NCI-H187 (cell line): ENCODE results near the gene ADAMTSL1.

Experiments
- DNase-seq, 2 experiments: peaks; one replicate each; lab custom pipeline; 2025; lab: John Stamatoyannopoulos, UW

Gene ADAMTSL1

DNA sequence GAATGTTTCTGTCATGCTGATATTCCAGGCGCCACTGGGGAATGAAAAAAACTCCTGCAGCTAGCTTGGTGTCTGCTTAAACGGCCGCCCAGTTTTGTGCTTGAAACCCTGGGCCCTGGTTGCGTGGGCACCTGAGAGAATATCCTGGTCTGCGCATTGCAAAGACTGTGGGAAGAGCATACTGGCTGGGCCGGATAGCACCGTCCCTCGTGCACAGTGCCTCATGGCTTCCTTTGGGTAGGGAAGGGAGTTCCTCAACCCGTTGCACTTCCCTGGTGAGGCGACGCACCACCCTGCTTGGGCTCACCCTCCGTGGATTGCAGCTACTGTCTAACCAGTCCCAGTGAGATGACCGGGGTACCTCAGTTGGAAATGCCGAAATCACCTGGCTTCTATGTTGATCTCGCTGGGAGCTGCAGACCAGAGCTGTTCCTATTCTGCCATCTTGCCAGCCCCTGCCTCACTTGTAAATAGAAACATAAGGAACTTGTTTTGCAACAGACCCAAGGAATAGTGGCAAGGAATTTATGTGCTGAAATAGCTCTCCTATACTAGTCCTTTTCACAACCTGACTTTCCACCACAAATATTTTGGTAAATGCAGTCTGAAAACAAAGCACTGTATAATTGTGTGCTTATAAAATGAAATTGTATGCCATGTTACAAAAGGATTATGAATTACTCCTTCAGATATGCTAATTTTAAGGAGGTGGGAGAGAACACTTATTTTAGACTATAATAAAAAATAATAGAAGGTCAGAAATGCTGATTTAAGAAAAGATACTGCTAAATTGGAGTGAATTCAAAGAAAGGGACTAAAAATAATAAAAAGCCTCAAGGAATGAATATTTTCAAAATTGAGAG, 90.3 kb downstream of the ADAMTSL1 start:
- no peak for DNase-seq

DNA sequence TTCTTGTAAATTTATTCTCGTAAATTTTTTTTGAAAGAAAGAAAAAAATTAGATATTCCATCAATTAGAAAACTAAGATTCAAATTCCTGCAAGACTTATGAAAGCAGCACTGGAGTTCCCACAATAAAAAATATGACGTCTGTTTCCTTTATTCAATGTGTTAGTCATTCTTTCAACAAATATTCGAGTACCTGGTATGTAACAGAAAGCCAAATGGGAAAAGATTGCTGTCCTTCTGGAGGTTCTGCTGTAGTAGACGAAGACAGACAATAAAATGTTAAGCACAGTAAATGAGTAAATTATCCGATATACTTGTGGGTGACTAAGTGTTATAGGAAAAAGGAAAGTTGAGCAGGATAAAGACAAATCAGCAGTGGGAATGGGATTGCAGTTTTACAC, 92.2 kb downstream of the ADAMTSL1 start:
- no peak for DNase-seq

GRCh38 chr9:18568973-18569372, 95.0 kb downstream of the ADAMTSL1 start:
- no peak for DNase-seq

- no peak for DNase-seq
Measured at GRCh38 chr9:18569941-18570630, 96.1 kb downstream of the ADAMTSL1 start.

DNA sequence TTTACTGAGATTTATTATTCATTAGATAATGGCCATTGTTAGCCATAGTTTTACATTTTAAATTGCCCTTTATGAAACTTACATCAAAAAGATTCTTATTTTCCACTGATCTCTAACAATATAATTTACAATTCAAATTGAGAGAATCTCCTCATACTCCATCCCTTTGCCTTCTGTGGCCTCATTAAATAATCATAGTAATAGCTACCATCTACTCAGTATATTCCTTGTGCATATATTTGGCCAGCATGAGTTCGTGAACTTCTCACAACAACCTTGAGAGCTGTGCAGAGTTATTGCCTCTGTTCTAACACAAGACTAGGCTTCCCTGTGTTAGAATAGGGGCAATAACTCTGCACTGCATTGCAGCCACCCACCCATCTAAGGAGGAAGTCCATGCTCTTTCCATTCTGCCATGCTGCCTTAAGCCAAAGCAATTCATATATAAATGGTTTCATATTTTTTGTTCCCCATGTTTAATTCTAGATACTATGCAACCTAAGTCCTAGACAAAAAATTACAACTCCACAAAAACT, 99.1 kb downstream of the ADAMTSL1 start:
- DNase-seq, result no peak

GRCh38 chr9:18575686-18576085, 101.7 kb downstream of the ADAMTSL1 start:
- no peak for DNase-seq

DNA sequence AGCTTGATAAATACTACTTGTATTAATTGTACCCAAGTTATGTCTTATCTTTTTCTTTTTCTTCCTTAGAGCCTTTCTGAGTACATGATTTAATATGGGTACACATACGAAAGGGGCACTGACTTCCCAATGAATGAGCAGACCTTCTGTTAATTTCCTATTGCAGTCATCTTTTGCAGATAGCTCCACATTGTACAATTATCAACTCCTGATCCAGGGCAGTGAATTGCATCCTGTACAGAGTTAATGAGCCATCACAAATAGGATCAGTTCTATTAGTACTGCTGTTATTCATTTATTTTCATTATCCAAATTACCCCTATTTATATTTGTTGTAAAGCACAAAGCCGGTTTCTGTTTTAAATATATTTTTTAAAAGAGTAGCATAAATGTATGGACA, 105.6 kb downstream of the ADAMTSL1 start:
- no peak for DNase-seq

GRCh38 chr9:18580151-18580550, 106.2 kb downstream of the ADAMTSL1 start:
- no peak for DNase-seq

GRCh38 chr9:18585996-18586395, 112.0 kb downstream of the ADAMTSL1 start:
- DNase-seq, result no peak

- no peak for DNase-seq
Measured at GRCh38 chr9:18588002-18588401, 114.0 kb downstream of the ADAMTSL1 start.

DNA sequence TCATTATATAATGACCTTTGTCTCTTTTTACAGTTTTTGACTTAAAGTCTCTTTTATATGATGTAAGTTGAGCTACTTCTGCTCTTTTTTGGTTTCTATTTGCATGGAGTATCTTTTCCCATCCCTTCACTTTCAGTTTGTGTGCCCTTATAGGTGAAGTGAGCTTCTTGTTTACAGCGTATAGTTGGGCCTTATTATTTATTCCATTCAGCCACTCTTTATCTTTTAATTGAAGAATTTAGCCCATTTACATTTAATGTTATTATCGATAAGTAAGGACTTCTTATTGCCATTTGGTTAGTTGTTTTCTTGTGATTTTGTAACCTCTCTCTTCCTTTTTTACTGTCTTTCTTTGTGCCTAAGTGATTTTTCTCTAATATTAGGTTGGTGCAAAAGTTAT, 117.3 kb downstream of the ADAMTSL1 start:
- DNase-seq, result no peak

DNA sequence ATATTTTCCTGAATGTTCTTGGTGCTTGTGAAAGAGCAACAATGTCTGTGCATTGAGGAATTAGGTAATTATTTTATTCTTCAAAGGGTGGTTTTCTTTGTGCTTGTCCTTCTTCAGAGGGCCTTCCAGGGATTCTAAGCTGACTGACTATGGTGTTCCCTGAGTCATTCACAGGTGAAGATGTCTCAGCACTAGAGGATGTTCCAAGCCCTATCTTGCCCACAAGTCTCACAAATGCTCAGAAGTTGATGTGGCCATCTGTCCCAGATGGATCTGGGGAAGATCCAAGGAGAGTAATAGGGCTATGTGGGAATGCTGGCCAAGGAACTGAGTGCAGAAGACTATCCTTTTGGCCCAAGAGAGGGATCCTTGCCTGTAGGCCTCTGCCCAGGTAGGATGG, 120.9 kb downstream of the ADAMTSL1 start:
- no peak for DNase-seq

DNA sequence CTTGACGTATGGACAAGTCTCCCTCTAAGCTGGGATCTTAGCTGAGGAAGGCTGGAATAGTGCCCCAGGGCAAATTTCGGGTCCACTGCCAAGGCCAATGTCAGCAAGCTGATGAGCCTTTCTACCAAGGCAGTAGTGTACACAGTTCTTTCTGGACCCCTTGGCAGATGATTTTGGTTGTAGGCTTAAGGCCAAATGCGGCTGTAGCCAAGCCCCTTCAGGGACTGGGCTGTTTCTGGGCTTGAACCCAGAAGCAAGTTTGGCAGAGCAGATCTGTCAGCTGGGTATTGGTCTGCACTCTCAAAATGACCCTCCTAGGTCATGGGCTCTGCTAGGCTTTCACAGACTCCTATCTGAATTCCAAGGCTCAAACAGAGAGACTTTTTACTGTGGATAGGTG, 121.6 kb downstream of the ADAMTSL1 start:
- DNase-seq, result no peak

DNA sequence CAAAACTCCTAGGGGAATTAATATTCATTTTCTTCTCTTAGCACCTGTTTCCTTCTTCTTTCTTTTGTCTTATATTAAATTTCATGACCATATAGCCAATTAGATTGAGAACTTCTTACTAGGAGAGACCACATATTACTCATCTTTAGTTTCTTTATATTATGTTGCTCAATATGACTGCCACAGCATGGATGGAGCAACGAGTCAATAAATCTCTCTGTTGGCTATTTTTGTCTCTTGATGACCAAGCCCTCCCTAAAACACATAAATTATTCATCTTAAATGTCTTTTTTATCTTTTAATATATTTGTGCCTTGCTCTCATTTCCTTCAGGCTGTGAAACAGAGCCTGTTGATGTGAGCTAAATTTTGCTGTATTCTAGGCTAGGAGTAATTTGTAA, 123.0 kb downstream of the ADAMTSL1 start:
- no peak for DNase-seq

DNA sequence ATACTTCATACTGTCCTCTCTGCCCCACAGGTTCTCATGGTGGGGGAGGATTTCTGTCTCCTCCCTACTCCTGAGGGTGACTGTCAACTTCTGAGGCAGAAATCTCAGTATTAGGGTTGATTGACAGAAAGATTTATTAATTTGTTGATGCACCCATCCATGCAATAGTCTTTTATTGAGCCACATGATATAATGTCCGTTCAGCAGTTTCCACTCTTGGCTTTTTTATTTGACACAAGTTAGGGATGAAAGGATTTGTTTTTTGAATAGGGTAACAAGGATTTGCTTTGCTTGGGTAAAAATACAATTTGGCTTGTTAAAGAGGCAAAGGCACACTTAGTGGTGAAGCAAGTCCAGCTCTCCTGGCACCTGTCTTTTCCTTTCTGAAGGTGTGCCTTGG, 125.0 kb downstream of the ADAMTSL1 start:
- DNase-seq, result no peak

DNA sequence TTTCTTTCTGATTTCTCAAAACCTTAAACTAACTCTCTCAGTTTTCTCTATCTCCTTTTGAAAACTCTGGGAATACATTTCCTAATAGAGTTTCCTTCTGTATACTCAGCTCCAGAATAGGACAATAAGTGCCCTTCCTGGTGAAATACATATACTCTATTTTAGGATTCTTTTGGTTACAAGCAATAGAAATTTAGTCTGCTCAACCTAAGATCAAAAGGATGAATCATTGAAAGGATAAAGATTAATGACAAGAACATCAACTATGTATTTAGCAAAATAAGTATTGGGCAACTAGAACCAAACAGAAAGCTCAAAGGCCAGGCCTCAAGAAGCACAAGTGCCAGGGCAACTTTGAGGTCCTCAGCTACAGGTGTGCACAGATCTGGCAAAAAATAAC, 127.1 kb downstream of the ADAMTSL1 start:
- DNase-seq, result no peak

DNA sequence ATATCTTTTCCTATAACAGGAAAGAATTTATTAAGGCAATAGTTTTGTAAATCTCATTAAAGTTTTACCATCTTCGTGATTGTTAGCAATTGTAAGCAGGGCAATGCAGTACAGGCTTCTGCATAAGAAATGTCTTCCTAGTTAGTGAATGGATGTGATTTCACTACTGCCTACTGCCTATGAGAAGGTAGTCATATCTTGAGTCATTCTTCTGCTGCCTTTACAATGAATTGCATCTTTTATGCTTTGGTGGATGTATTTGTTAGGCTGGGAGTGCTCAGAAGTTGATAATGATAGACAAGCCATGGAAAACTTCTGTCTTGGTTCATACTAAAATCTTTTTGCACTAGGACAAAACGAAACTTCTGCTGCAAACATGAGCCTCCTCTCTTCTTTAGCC, 128.0 kb downstream of the ADAMTSL1 start:
- no peak for DNase-seq

- no peak for DNase-seq
Measured at GRCh38 chr9:18604767-18605730, 131.1 kb downstream of the ADAMTSL1 start.

DNA sequence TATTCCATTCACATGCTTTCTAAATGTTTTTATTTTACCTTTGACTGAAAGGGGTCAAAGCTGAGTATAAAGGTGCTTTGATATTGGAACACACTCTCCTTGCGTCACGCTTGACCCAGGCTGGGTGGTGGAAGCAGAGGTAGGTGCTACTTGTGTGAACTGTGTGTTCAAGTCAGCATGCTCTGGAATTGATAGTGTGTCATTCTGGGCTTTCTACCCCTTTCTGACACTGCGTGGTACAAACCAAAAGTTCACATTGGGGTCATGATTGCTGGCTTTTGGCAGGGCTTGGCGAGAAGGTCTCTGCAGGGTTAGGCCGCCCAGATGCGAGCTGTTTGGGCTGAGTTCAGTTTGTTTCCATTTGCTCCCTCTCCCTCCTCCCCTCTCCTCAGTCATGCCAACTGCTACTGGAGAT, 131.8 kb downstream of the ADAMTSL1 start:
- no peak for DNase-seq

DNA sequence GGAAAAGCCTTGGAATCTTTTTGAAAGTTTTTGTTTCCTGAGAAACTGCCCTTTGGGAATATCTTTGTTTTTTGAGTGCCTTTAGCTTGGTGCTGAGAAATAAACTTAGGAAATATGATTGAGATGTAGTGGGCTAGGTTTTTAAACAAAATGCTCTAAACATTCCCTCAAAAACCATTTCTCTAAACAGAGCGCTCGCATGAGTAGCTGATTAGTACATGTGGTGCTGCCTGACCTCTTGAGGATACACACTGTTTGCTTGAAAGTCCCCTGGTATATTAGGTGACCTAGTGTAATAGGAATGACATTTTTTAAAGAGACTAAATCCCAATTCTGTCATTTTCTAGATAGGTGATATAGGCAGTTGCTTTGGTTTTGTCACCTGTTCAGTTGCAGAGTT, 132.3 kb downstream of the ADAMTSL1 start:
- DNase-seq, result no peak

DNA sequence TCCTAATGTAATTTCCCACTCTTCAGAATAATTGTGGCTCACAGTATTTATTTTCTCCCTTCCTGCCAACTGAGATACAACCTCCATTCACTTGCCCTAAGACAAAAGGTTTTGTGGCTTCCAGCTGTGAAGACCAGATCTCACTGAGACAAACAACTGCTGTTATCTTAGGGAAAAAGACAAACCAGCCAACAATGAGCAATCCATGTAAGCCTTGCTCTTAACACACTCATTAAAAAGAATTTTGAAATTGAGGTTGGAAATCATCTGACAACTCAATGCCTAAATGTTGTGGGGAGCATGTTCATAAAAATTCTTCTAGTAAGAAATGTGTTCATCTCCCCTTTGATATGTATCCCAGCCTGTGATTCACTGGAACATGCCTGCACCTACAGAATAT, 132.9 kb downstream of the ADAMTSL1 start:
- DNase-seq, result no peak

- DNase-seq, result no peak
Measured at GRCh38 chr9:18608371-18608770, 134.4 kb downstream of the ADAMTSL1 start.
